Psoas muscle (tissue), 8 donors: ENCODE data around the gene SCP2D1. TPM values are rescaled to one million over a fixed set of nuclear protein-coding genes. Genes with fewer than 3 reads are reported as not detected.

Source experiments
- ATAC-seq, 4 donors: fragments of 200-7000 bp; cut with Tn5 transposase; one replicate each; pipeline ENCODE4 v1.9.1; 2020; ENCODE audit warnings: moderate library complexity in 3 of 4, mild to moderate bottlenecking in 2 of 4
- DNase-seq, 2 donors: peaks; one replicate each; pipeline ENCODE4 v3.0.0-alpha.2; 2020
- H3K27ac ChIP-seq: fragments of 200-600 bp; one replicate; pipeline ENCODE4 v1.8.0; 2022
- H3K27me3 ChIP-seq, 3 donors: fragments of 200-600 bp in 1 of 3; one replicate each; pipeline versions ENCODE4 v1.6.1 to v1.8.0; 2013 to 2022; ENCODE audit warnings: low read length in 2 of 3, mild to moderate bottlenecking in 2 of 3, moderate library complexity in 1 of 3; ENCODE audit not compliant: insufficient read depth in 3 of 3
- H3K36me3 ChIP-seq, 2 donors: fragments of 200-600 bp in 1 of 2; one replicate each; pipeline versions ENCODE4 v1.6.1 to v1.8.0; 2013 to 2022; ENCODE audit warnings: low read depth in 1 of 2, mild to moderate bottlenecking in 1 of 2, moderate library complexity in 1 of 2; ENCODE audit not compliant: insufficient read depth in 1 of 2
- H3K4me1 ChIP-seq: fragments of 200-600 bp; one replicate; pipeline ENCODE4 v1.8.0; 2022
- H3K4me3 ChIP-seq: fragments of 200-600 bp; one replicate; pipeline ENCODE4 v1.8.0; 2022; ENCODE audit warnings: mild to moderate bottlenecking
- H3K9me3 ChIP-seq: fragments of 200-600 bp; one replicate; pipeline ENCODE4 v1.8.0; 2022
- WGBS, 3 donors: extraction: QIAGEN DNeasy Blood & Tissue Kit; methylation state at CpG; one replicate each; pipeline versions ENCODE4 v1.1.6 to v1.1.7; 2013; 5-methylcytosine and 5-hydroxymethylcytosine counted together
- intact Hi-C, 2 donors: fragments of 100-400 bp; cut with DNase I; formaldehyde crosslinking; loops; one replicate each; pipeline versions ENCODE4 v1.11.0 to v1.14.2; 2022
- polyA plus RNA-seq, 3 donors: library from polyadenylated mRNA; stranded (reverse); fragments of 200-250 nt; gene quantifications; one replicate each; pipeline ENCODE4 v1.2.3, GENCODE V29; 2013
- total RNA-seq, 4 donors: library from RNA; stranded (reverse); fragmentation: NEBNext Ultra II Directional in 2 of 4; extraction: Animal tissue kit (Norgen Biotek cat#: 25700) in 2 of 4; gene quantifications; one replicate each; pipeline versions ENCODE4 v1.2.1 to v1.2.4, GENCODE V29; 2021 to 2023
- TF ChIP-seq, protein P1 (sequence below): fragments of 200-600 bp; IDR thresholded peaks from one replicate; pipeline ENCODE4 v1.8.0; 2022; ENCODE audit warnings: antibody characterized with exemption
- donor health status: healthy with polysubstance abuse.
- donor health status: DM: no; HTN: no; CAD: no; lungs with moderate emphysema.
- donor health status: Bipolar disorder and iron deficiency.
- donor health status: healthy.
- donor health status: DM: yes; HTN: yes; CAD: no.
- donor health status: DM: no; HTN: no; CAD: no.
- donor health status: DM: no; HTN: no; CAD: no.
- donor health status: DM: yes; HTN: yes; CAD: no.

The SCP2D1 gene
- total and polyA plus RNA-seq, 7 donors, result not detected

GRCh38 chr20:18795366-18795765 is 18.2 kb upstream of the SCP2D1 start:
- peaks cover 0 to 2% (median 0%) of the 10 kb centered on the region in 3 donors for H3K27me3 ChIP-seq
- intact Hi-C loops, result loop anchor here in 1 of 2 donors (5.0 kb wide), 1 partner anchor 163 kb away; no protein-coding TSS in a partner anchor
- WGBS, 3 donors, result 60 to 70% (median 66%) methylated on average over 4 of the region's 4 CpGs
- DNase-seq (no peak), ATAC-seq (no peak)
- H3K4me1 ChIP-seq, result peaks cover 9% of the 10 kb centered on the region
- no peak overlapping the region for H3K27ac ChIP-seq
- no peaks in the 10 kb centered on the region for H3K36me3 ChIP-seq
- TF ChIP-seq, protein P1, sequence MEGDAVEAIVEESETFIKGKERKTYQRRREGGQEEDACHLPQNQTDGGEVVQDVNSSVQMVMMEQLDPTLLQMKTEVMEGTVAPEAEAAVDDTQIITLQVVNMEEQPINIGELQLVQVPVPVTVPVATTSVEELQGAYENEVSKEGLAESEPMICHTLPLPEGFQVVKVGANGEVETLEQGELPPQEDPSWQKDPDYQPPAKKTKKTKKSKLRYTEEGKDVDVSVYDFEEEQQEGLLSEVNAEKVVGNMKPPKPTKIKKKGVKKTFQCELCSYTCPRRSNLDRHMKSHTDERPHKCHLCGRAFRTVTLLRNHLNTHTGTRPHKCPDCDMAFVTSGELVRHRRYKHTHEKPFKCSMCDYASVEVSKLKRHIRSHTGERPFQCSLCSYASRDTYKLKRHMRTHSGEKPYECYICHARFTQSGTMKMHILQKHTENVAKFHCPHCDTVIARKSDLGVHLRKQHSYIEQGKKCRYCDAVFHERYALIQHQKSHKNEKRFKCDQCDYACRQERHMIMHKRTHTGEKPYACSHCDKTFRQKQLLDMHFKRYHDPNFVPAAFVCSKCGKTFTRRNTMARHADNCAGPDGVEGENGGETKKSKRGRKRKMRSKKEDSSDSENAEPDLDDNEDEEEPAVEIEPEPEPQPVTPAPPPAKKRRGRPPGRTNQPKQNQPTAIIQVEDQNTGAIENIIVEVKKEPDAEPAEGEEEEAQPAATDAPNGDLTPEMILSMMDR, result no peak
- peaks cover 7% of the 10 kb centered on the region for H3K9me3 ChIP-seq
- H3K4me3 ChIP-seq, result peak overlapping the region; percentile 80

DNA sequence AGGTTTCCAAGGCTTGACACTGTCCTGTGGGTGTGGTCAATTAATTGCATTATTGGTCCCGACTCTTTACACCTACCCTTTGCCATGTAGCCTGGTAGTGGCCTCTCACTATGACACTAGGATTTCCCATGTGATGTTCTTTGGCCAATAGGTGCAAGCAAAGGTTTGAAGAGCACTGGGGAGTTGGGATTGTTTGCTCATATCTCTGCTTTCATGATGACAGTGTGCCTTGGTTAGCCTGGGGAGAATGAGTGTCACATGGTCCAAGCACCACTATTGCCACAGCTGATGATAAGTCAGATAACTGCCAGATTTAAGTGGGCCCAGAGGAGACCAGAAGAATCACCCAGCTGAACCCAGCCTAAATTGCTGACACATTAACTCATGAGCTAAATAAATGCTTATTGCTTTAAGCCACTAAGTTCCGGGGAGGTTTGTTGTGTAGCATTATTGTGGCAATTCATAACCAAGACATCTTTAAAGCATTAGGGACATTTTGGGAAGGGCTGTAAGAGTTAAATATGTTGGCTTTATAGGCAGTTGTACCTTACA is 17.2 kb upstream of the SCP2D1 start:
- Histone ChIP-seq H3K27me3 (no peaks in the 10 kb centered on the region), H3K36me3 (no peaks in the 10 kb centered on the region), H3K4me3 (no peak overlapping the region), H3K4me1 (peaks cover 9% of the 10 kb centered on the region), H3K9me3 (peaks cover 7% of the 10 kb centered on the region), H3K27ac (no peak overlapping the region)
- ATAC-seq (no peak), DNase-seq (no peak)
- intact Hi-C loops, result loop anchor here in 1 of 2 donors (5.0 kb wide), 1 partner anchor 164 kb away; no protein-coding TSS in a partner anchor
- TF ChIP-seq, protein P1, result no peak
- 89 to 97% (median 94%) methylated on average over 2 of the region's 2 CpGs for WGBS, 3 donors

DNA sequence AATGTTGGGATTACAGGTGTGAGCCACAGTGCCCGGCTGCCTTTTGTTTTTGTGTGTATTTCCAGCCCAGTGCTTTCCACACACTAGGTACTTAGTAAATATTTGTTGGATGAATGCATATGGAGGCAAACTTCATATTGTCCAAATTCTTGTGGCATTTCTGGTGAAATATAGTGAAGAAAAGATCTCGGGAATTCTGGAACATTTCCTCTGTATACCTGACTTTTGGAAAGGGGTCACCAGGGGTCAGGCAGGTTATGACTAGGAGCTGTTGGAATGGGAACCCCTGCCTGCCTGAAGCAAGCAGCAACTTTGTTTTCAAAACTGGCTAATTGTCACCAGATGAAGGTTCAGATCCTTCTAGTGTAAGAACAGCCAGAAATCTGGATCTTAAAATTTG is 12.1 kb upstream of the SCP2D1 start:
- TF ChIP-seq, protein P1, result no peak

DNA sequence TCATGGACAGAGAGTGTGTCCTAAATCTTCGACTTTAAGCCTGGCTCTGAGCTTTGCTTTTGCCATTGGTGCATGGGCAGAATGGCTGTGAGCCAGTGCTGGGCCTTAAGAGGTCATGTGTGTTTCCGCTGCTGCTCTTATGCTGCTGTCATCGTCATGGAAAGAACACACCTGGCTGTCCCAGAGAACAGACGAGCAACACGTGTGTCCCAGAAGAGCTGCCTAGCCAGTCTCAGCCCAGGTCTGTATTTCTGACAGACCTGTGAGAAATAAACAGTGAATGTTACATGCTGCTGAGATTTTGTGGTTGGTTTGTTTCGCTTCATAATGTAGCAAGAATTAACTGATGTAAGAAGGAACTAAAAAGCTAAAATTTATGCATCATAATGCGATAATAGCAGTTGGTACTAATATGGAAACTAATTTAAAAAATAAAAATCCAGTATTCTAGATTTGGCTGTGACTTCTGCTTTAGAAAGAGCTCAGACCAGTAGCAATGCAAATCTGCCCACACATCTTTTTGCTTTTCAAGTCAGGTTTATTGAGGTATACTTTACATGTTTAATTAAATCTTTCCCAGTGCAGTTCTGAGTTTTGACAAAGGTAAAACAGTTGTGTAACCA is 11.5 kb upstream of the SCP2D1 start:
- WGBS, 3 donors, result 64 to 70% (median 69%) methylated on average over 7 of the region's 7 CpGs
- TF ChIP-seq, protein P1, result no peak
- intact Hi-C loops, result no loop called here
- Histone ChIP-seq H3K4me3 (no peak overlapping the region), H3K27ac (no peak overlapping the region), H3K4me1 (no peaks in the 10 kb centered on the region), H3K36me3 (no peaks in the 10 kb centered on the region), H3K9me3 (no peaks in the 10 kb centered on the region), H3K27me3 (no peaks in the 10 kb centered on the region)
- DNase-seq, result no peak
- ATAC-seq, result no peak

More for the DNA sequence above, 12.1 kb upstream of the SCP2D1 start:
- DNase-seq, result no peak
- no peak for ATAC-seq
- H3K4me3 ChIP-seq, result no peak overlapping the region
- no peak overlapping the region for H3K27ac ChIP-seq
- WGBS, 3 donors, result 88 to 95% (median 89%) methylated on average over 2 of the region's 2 CpGs
- intact Hi-C loops, result no loop called here
- H3K27me3 ChIP-seq, result no peaks in the 10 kb centered on the region
- no peaks in the 10 kb centered on the region for H3K4me1 ChIP-seq
- no peaks in the 10 kb centered on the region for H3K36me3 ChIP-seq
- H3K9me3 ChIP-seq, result peaks cover 1% of the 10 kb centered on the region
